T-helper 17 cell (primary cell): ENCODE measurements around the gene AATF. TPM values are rescaled to one million over a fixed set of nuclear protein-coding genes. Genes with fewer than 3 reads are reported as not detected.
A peak's percentile ranks its signal among the peaks of the same experiment; 100 is the strongest.

ENCODE experiments used
- ATAC-seq: fragments of 150-1000 bp; cut with Tn5 transposase; 2 replicates; pipeline ENCODE4 v1.10.0; 2021; ENCODE audit warnings: mild to moderate bottlenecking, moderate library complexity
- DNase-seq, 3 donors: peaks; one replicate each; pipeline versions ENCODE4 v3.0.0 to v3.0.0-alpha.2; 2020 to 2021
- H3K9me3 ChIP-seq: one replicate; pipeline ENCODE4 v1.7.0; 2013; ENCODE audit warnings: low read length, mild to moderate bottlenecking; ENCODE audit not compliant: control insufficient read depth, poor library complexity, severe bottlenecking
- H3K27ac Mint-ChIP-seq: one replicate; pipeline ENCODE4 v1.8.0; 2022; ENCODE audit warnings: mild to moderate bottlenecking, moderate library complexity, mixed read lengths
- H3K27me3 Mint-ChIP-seq: one replicate; pipeline ENCODE4 v1.8.0; 2022; ENCODE audit warnings: mixed read lengths
- H3K36me3 Mint-ChIP-seq: one replicate; pipeline ENCODE4 v1.8.0; 2022; ENCODE audit warnings: low read depth, mixed read lengths
- H3K4me1 Mint-ChIP-seq: one replicate; pipeline ENCODE4 v1.8.0; 2022; ENCODE audit warnings: mild to moderate bottlenecking, mixed read lengths
- H3K4me3 Mint-ChIP-seq: one replicate; pipeline ENCODE4 v1.8.0; 2022; ENCODE audit warnings: mild to moderate bottlenecking, moderate library complexity, mixed read lengths
- total RNA-seq, 4 donors: library from RNA in 2 of 4; stranded (reverse) in 2 of 4; gene quantifications; one replicate each; pipeline ENCODE4 v1.2.3 and lab custom pipeline; 2022 to 2026

AATF gene
- total RNA-seq, 2 donors from 2014 or later = 47.8 to 56.3 TPM

- no peaks in the 10 kb centered on the region for H3K27me3 Mint-ChIP-seq
- peaks cover 18% of the 10 kb centered on the region for H3K4me1 Mint-ChIP-seq
- DNase-seq = no peak
- H3K4me3 Mint-ChIP-seq = no peak overlapping the region
- peak overlapping the region; percentile 3 for H3K27ac Mint-ChIP-seq
- peaks cover 11% of the 10 kb centered on the region for H3K36me3 Mint-ChIP-seq
- no peaks in the 10 kb centered on the region for H3K9me3 ChIP-seq
- ATAC-seq = no peak
Measured at GRCh38 chr17:37094391-37094790, 145.6 kb downstream of the AATF start.

GRCh38 chr17:37096071-37096470 is 147.3 kb downstream of the AATF start:
- Mint-ChIP-seq H3K4me1 (peaks cover 4% of the 10 kb centered on the region), H3K27me3 (no peaks in the 10 kb centered on the region), H3K4me3 (no peak overlapping the region), H3K36me3 (peaks cover 11% of the 10 kb centered on the region), H3K27ac (no peak overlapping the region)
- ATAC-seq (no peak), DNase-seq (no peak)
- no peaks in the 10 kb centered on the region for H3K9me3 ChIP-seq

- no peak for DNase-seq
- ATAC-seq = no peak
- H3K9me3 ChIP-seq = no peaks in the 10 kb centered on the region
- Mint-ChIP-seq H3K36me3 (peaks cover 11% of the 10 kb centered on the region), H3K4me3 (no peak overlapping the region), H3K4me1 (peaks cover 2% of the 10 kb centered on the region), H3K27ac (no peak overlapping the region), H3K27me3 (no peaks in the 10 kb centered on the region)
Measured at GRCh38 chr17:37097154-37097553, 148.4 kb downstream of the AATF start.

GRCh38 chr17:37098152-37098551 is 149.4 kb downstream of the AATF start:
- ATAC-seq = no peak
- DNase-seq = no peak
- no peaks in the 10 kb centered on the region for H3K27me3 Mint-ChIP-seq
- H3K9me3 ChIP-seq = no peaks in the 10 kb centered on the region
- H3K4me1 Mint-ChIP-seq = peaks cover 2% of the 10 kb centered on the region
- peak overlapping the region; percentile 66 for H3K4me3 Mint-ChIP-seq
- H3K27ac Mint-ChIP-seq = peak overlapping the region; percentile 82
- peaks cover 11% of the 10 kb centered on the region for H3K36me3 Mint-ChIP-seq

GRCh38 chr17:37098910-37099664 is 150.3 kb downstream of the AATF start:
- no peak for DNase-seq
- peaks cover 11% of the 10 kb centered on the region for H3K36me3 Mint-ChIP-seq
- peaks cover 2% of the 10 kb centered on the region for H3K4me1 Mint-ChIP-seq
- H3K27me3 Mint-ChIP-seq = no peaks in the 10 kb centered on the region
- H3K4me3 Mint-ChIP-seq = no peak overlapping the region
- H3K9me3 ChIP-seq = no peaks in the 10 kb centered on the region
- H3K27ac Mint-ChIP-seq = peak overlapping the region; percentile 82
- no peak for ATAC-seq

- H3K9me3 ChIP-seq = no peaks in the 10 kb centered on the region
- Mint-ChIP-seq H3K36me3 (peaks cover 11% of the 10 kb centered on the region), H3K4me1 (peaks cover 2% of the 10 kb centered on the region), H3K27me3 (no peaks in the 10 kb centered on the region), H3K27ac (peak overlapping the region; percentile 19), H3K4me3 (no peak overlapping the region)
- no peak for DNase-seq
- ATAC-seq = no peak
Measured at GRCh38 chr17:37100231-37100630, 151.5 kb downstream of the AATF start.

GRCh38 chr17:37101306-37101705 is 152.6 kb downstream of the AATF start:
- peaks cover 2% of the 10 kb centered on the region for H3K4me1 Mint-ChIP-seq
- H3K36me3 Mint-ChIP-seq = peaks cover 8% of the 10 kb centered on the region
- no peak overlapping the region for H3K27ac Mint-ChIP-seq
- DNase-seq = no peak
- H3K4me3 Mint-ChIP-seq = no peak overlapping the region
- H3K27me3 Mint-ChIP-seq = no peaks in the 10 kb centered on the region
- no peaks in the 10 kb centered on the region for H3K9me3 ChIP-seq
- no peak for ATAC-seq

- no peaks in the 10 kb centered on the region for H3K9me3 ChIP-seq
- no peak for ATAC-seq
- DNase-seq = no peak
- H3K4me3 Mint-ChIP-seq = no peak overlapping the region
- no peaks in the 10 kb centered on the region for H3K27me3 Mint-ChIP-seq
- H3K4me1 Mint-ChIP-seq = no peaks in the 10 kb centered on the region
- H3K36me3 Mint-ChIP-seq = no peaks in the 10 kb centered on the region
- no peak overlapping the region for H3K27ac Mint-ChIP-seq
Measured at GRCh38 chr17:37103231-37103630, 154.5 kb downstream of the AATF start.

- DNase-seq (no peak), ATAC-seq (no peak)
- Mint-ChIP-seq H3K36me3 (peaks cover 2% of the 10 kb centered on the region), H3K27me3 (no peaks in the 10 kb centered on the region), H3K27ac (no peak overlapping the region), H3K4me1 (peaks cover 3% of the 10 kb centered on the region), H3K4me3 (no peak overlapping the region)
- no peaks in the 10 kb centered on the region for H3K9me3 ChIP-seq
Measured at GRCh38 chr17:37106049-37106448, 157.3 kb downstream of the AATF start.

Other genes starting within 250 kb of the AATF start
- not detected for gene LHX1, start 11.5 kb upstream of the AATF start, total RNA-seq